HepG2 (cell line): ENCODE results near the gene GDPD5. TPM values are rescaled to one million over a fixed set of nuclear protein-coding genes. Genes with fewer than 3 reads are reported as not detected.

ENCODE experiments used
- CEBPZ ChIP-seq: IDR thresholded peaks from 2 replicates; pipeline ENCODE4 v1.6.1; 2012; ENCODE audit warnings: low read length, improper control_type of control experiment
- FOXA1 ChIP-seq, 2 experiments: fragments of 450-650 bp in 1 of 2; sonication (generic) in 1 of 2; formaldehyde crosslinking in 1 of 2; IDR thresholded peaks; 2 replicates each; pipeline versions ENCODE4 v1.4.0 to v1.6.1; 2016 to 2020; ENCODE audit warnings: missing genetic modification reagents in 1 of 2
- NR3C1 ChIP-seq: sonication (generic); formaldehyde crosslinking; IDR thresholded peaks from 2 replicates; pipeline ENCODE4 v1.4.0; 2020; ENCODE audit warnings: missing genetic modification reagents
- PRMT3 ChIP-seq: sonication (generic); formaldehyde crosslinking; IDR thresholded peaks from 2 replicates; pipeline ENCODE4 v1.8.1; 2022; ENCODE audit warnings: low read depth, mild to moderate bottlenecking, moderate library complexity, missing genetic modification reagents, borderline replicate concordance
- PRPF4 ChIP-seq: fragments of 200-400 bp; formaldehyde crosslinking; IDR thresholded peaks from 2 replicates; pipeline ENCODE4 v1.6.1; 2016; ENCODE audit warnings: low read length, low read depth; ENCODE audit not compliant: poor library complexity, severe bottlenecking
- SMC3 ChIP-seq: IDR thresholded peaks from 2 replicates; pipeline ENCODE4 v1.6.1; 2011; ENCODE audit warnings: low read length, improper control_type of control experiment
- SOX13 ChIP-seq, 3 experiments: fragments of 450-650 bp in 1 of 3; sonication (generic) in 1 of 3; formaldehyde crosslinking in 1 of 3; IDR thresholded peaks in 2 of 3; conservative IDR thresholded peaks in 1 of 3; 2 replicates each; pipeline versions ENCODE4 v1.5.0 to v1.6.1; 2016 to 2020; ENCODE audit warnings: antibody characterized with exemption in 1 of 3, mild to moderate bottlenecking in 1 of 3, missing compliant biosample characterization in 1 of 3, missing genetic modification reagents in 1 of 3, moderate library complexity in 1 of 3
- SRF ChIP-seq: IDR thresholded peaks from 2 replicates; pipeline ENCODE4 v1.6.1; 2011; ENCODE audit warnings: mild to moderate bottlenecking, low read depth, low read length, moderate library complexity
- YY1 ChIP-seq: IDR thresholded peaks from 2 replicates; pipeline ENCODE4 v1.6.1; 2011; ENCODE audit warnings: low read length, low read depth, moderate library complexity, mild to moderate bottlenecking; ENCODE audit not compliant: insufficient read depth, insufficient replicate concordance
- ZGPAT ChIP-seq: IDR thresholded peaks from 2 replicates; pipeline ENCODE4 v1.6.1; 2016; ENCODE audit warnings: mild to moderate bottlenecking
- ZHX2 ChIP-seq, 2 experiments: sonication (generic) in 1 of 2; formaldehyde crosslinking in 1 of 2; IDR thresholded peaks; 2 replicates each; pipeline versions ENCODE4 v1.6.1 to v1.9.0; 2014 to 2022; ENCODE audit warnings: antibody characterized with exemption in 1 of 2, borderline replicate concordance in 1 of 2, inconsistent platforms in 1 of 2, low read depth in 1 of 2, missing genetic modification reagents in 1 of 2
- ZNF124 ChIP-seq: sonication (generic); formaldehyde crosslinking; IDR thresholded peaks from 2 replicates; pipeline ENCODE4 v1.4.0; 2020; ENCODE audit warnings: missing genetic modification reagents
- ZNF543 ChIP-seq: sonication (generic); formaldehyde crosslinking; IDR thresholded peaks from 2 replicates; pipeline ENCODE4 v1.4.0; 2020; ENCODE audit warnings: mild to moderate bottlenecking, missing genetic modification reagents
- ZNF614 ChIP-seq: IDR thresholded peaks from 2 replicates; pipeline ENCODE4 v1.6.1; 2018; ENCODE audit warnings: missing biosample characterization, missing genetic modification reagents, inconsistent platforms, borderline replicate concordance
- ZNF720 ChIP-seq: sonication (generic); formaldehyde crosslinking; IDR thresholded peaks from 2 replicates; pipeline ENCODE4 v1.4.0; 2020; ENCODE audit warnings: missing genetic modification reagents
- ZSCAN25 ChIP-seq: sonication (generic); formaldehyde crosslinking; IDR thresholded peaks from 2 replicates; pipeline ENCODE4 v1.8.0; 2022; ENCODE audit warnings: mild to moderate bottlenecking, missing genetic modification reagents
- polyA plus RNA-seq, 8 experiments: library from polyadenylated mRNA; depleted of rRNA in 3 of 8; stranded (reverse) in 7 of 8; unstranded in 1 of 8; fragments of >200 nt; fragmentation: Illumina TruSeq in 4 of 8; extraction: Trizol in 4 of 8; gene quantifications; 2 replicates each; pipeline versions ENCODE4 v1.2.1 to v1.2.3, GENCODE V29; 2011 to 2016; ENCODE audit warnings: low read depth in 4 of 8, missing spikeins in 1 of 8, mixed read lengths in 1 of 8; ENCODE audit not compliant: insufficient read depth in 1 of 8
- total RNA-seq, 5 experiments: library from RNA; depleted of rRNA; stranded (reverse); fragments of >200 nt; fragmentation: Illumina TruSeq; extraction: Trizol; gene quantifications; 2 replicates each; pipeline ENCODE4 v1.2.3, GENCODE V29; 2016; ENCODE audit warnings: low read depth in 1 of 5

GDPD5 gene
- total and polyA plus RNA-seq, 2 of the 13 experiments (the other 11 are each of a cell fraction or from before 2014, with no cell fraction given): 55.0 to 67.5 TPM

- 0 out of 2 replicates have a peak, but pooled peaks have one; percentile 23 for TF ChIP-seq ZGPAT (CRISPR knock-in tag)
- TF ChIP-seq FOXA1 (IDR thresholded peaks at IDR 0.05): no peak
- TF ChIP-seq FOXA1 (CRISPR knock-in tag; IDR thresholded peaks at IDR 0.05): no peak
- no peak for TF ChIP-seq ZHX2 (IDR thresholded peaks at IDR 0.05; ENCODE audit: low read depth)
- no peak for TF ChIP-seq ZHX2 (CRISPR knock-in tag; IDR thresholded peaks at IDR 0.05; ENCODE audit: borderline replicate concordance)
- TF ChIP-seq ZNF124: no peak
- no peak for TF ChIP-seq CEBPZ
- TF ChIP-seq SMC3: peak; percentile 83
- TF ChIP-seq NR3C1 (CRISPR knock-in tag): no peak
- peak; percentile 64; the same call in 1 of the 2 replicates for TF ChIP-seq ZSCAN25 (CRISPR knock-in tag)
- TF ChIP-seq SOX13 (IDR thresholded peaks at IDR 0.05): no peak
- TF ChIP-seq SOX13 (CRISPR knock-in tag; conservative IDR thresholded peaks at IDR 0.05 in 1 of 2, IDR thresholded peaks at IDR 0.05 in 1 of 2): no peak
- no peak for TF ChIP-seq SRF
- TF ChIP-seq PRMT3 (CRISPR knock-in tag): no peak
- no peak for TF ChIP-seq ZNF614 (CRISPR knock-in tag)
- no peak for TF ChIP-seq ZNF543 (CRISPR knock-in tag)
- TF ChIP-seq PRPF4: no peak
- peak; percentile 68 for TF ChIP-seq YY1
- no peak for TF ChIP-seq ZNF720
Observed at GRCh38 chr11:75388386-75389275, 137.1 kb downstream of the GDPD5 start (continued).
